Esophagus muscularis mucosa (tissue), 3 donors: ENCODE results near the gene LHB.

Experiments used
- POLR2AphosphoS5 ChIP-seq, 2 donors: sonication (generic); formaldehyde crosslinking; IDR thresholded peaks; one replicate each; pipeline ENCODE4 v1.6.1; 2017; ENCODE audit warnings: antibody characterized with exemption in 2 of 2
- TF ChIP-seq, protein P1 (sequence below), 3 experiments: fragments of 200-600 bp in 2 of 3; fragments of 450-650 bp in 1 of 3; sonication (generic) in 2 of 3; IDR thresholded peaks; one replicate each; pipeline ENCODE4 v1.5.1; 2017 to 2019; ENCODE audit warnings: antibody characterized with exemption in 3 of 3, mild to moderate bottlenecking in 2 of 3, moderate library complexity in 1 of 3

DNA sequence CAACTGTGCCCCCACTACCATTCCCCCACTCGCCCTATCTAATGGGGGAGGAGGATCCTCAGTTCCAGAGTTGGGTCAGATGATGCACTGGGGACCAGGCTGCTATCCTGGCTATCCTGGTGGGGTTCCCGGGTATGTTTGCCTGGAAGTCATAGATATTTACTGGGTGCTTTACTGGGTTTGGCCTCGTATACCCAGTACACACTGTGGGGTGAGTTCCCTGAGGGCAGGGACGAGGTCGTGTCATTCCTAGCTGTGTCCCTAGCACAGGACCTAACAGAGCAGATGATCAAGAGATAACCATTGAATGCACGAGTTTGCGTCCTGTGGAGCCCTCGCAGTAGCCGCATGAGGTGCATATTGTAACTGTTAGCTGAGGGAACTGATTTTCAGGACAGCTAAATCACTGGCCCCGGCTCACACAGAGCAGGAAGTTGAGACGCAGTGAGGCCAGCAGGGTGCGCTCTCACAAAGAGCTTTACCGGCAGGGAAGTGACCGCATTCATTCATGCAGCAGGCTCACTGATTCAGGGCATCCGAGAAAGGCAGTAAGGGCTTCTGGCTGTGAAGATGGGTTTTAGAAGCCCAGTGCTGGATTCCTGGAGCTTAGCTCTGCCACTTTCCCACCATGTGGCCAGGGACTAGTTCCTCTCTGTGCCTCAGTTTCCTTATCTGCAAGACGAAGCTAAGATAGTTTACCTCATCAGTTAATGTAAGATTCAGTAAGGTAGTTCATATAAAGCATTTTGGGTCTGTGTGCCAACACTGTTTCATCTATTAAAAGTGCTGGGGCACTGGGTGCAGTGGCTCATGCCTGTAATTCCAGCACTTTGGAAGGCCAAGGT is 17.2 kb downstream of the LHB start:
- TF ChIP-seq POLR2AphosphoS5 (IDR thresholded peaks at IDR 0.05) = no peak
- TF ChIP-seq, protein P1, sequence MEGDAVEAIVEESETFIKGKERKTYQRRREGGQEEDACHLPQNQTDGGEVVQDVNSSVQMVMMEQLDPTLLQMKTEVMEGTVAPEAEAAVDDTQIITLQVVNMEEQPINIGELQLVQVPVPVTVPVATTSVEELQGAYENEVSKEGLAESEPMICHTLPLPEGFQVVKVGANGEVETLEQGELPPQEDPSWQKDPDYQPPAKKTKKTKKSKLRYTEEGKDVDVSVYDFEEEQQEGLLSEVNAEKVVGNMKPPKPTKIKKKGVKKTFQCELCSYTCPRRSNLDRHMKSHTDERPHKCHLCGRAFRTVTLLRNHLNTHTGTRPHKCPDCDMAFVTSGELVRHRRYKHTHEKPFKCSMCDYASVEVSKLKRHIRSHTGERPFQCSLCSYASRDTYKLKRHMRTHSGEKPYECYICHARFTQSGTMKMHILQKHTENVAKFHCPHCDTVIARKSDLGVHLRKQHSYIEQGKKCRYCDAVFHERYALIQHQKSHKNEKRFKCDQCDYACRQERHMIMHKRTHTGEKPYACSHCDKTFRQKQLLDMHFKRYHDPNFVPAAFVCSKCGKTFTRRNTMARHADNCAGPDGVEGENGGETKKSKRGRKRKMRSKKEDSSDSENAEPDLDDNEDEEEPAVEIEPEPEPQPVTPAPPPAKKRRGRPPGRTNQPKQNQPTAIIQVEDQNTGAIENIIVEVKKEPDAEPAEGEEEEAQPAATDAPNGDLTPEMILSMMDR (IDR thresholded peaks at IDR 0.05) = peak; percentile 34 to 62 (median 38)
